HFFc6 (cell line): ENCODE measurements around the gene DNAH17. TPM values are rescaled to one million over a fixed set of nuclear protein-coding genes. Genes with fewer than 3 reads are reported as not detected.

ENCODE experiments used
- DNase-seq: peaks from one replicate; pipeline ENCODE4 v3.0.0-alpha.2; 2018
- H3K27ac Mint-ChIP-seq: 2 replicates; pipeline ENCODE4 v1.8.0; 2020; ENCODE audit warnings: mild to moderate bottlenecking, mixed read lengths
- H3K27me3 Mint-ChIP-seq: 2 replicates; pipeline ENCODE4 v1.8.0; 2021; ENCODE audit warnings: mild to moderate bottlenecking, moderate library complexity, mixed read lengths; ENCODE audit not compliant: insufficient read depth
- H3K36me3 Mint-ChIP-seq: 2 replicates; pipeline ENCODE4 v1.8.0; 2021; ENCODE audit warnings: low read depth, mixed read lengths
- H3K4me1 Mint-ChIP-seq: 2 replicates; pipeline ENCODE4 v1.8.0; 2020; ENCODE audit warnings: low read depth, mixed read lengths
- H3K4me3 Mint-ChIP-seq: 2 replicates; pipeline ENCODE4 v1.8.0; 2020; ENCODE audit warnings: mild to moderate bottlenecking, moderate library complexity, mixed read lengths
- H3K9me3 Mint-ChIP-seq: 2 replicates; pipeline ENCODE4 v1.8.0; 2020; ENCODE audit warnings: mild to moderate bottlenecking, mixed read lengths
- CTCF ChIP-seq: fragments of 200-600 bp; sonication (generic); IDR thresholded peaks from 2 replicates; pipeline ENCODE4 v1.5.0; 2021; ENCODE audit warnings: antibody characterized with exemption, mild to moderate bottlenecking
- total RNA-seq, 6 experiments: library from RNA; stranded (reverse); fragmentation: NEBNext Ultra II Directional; extraction: Animal tissue kit (Norgen Biotek cat#: 25700); gene quantifications; 2 replicates in 1 of 6; 3 replicates in 5 of 6; pipeline ENCODE4 v1.2.3, GENCODE V29; 2021

Gene DNAH17
- total RNA-seq, 6 experiments from 2014 or later: not detected

- no peaks in the 10 kb centered on the region for H3K36me3 Mint-ChIP-seq
- no peak overlapping the region for H3K27ac Mint-ChIP-seq
- no peak for TF ChIP-seq CTCF
- H3K4me1 Mint-ChIP-seq: peaks cover 4% of the 10 kb centered on the region; the same call in 1 of the 2 replicates
- peaks cover 47% of the 10 kb centered on the region for H3K27me3 Mint-ChIP-seq
- DNase-seq: no peak
- no peaks in the 10 kb centered on the region for H3K9me3 Mint-ChIP-seq
- no peak overlapping the region for H3K4me3 Mint-ChIP-seq
Measured at GRCh38 chr17:78563189-78564145, 13.7 kb downstream of the DNAH17 start.

GRCh38 chr17:78562734-78563133 is 14.5 kb downstream of the DNAH17 start:
- Mint-ChIP-seq H3K27me3 (peaks cover 41% of the 10 kb centered on the region), H3K36me3 (no peaks in the 10 kb centered on the region), H3K27ac (no peak overlapping the region), H3K9me3 (no peaks in the 10 kb centered on the region), H3K4me3 (no peak overlapping the region), H3K4me1 (no peaks in the 10 kb centered on the region)
- no peak for TF ChIP-seq CTCF
- DNase-seq: no peak

- Mint-ChIP-seq H3K36me3 (no peaks in the 10 kb centered on the region), H3K27ac (no peak overlapping the region), H3K4me3 (no peak overlapping the region), H3K27me3 (peaks cover 28% of the 10 kb centered on the region), H3K4me1 (0 out of 2 replicates have a peak, but pooled peaks cover 8% of the 10 kb centered on the region), H3K9me3 (no peaks in the 10 kb centered on the region)
- DNase-seq: no peak
- no peak for TF ChIP-seq CTCF
Measured at GRCh38 chr17:78561166-78561565, 16.0 kb downstream of the DNAH17 start.

GRCh38 chr17:78560731-78561130 is 16.5 kb downstream of the DNAH17 start:
- H3K27ac Mint-ChIP-seq: no peak overlapping the region
- TF ChIP-seq CTCF: no peak
- H3K27me3 Mint-ChIP-seq: peaks cover 25% of the 10 kb centered on the region
- no peaks in the 10 kb centered on the region for H3K9me3 Mint-ChIP-seq
- 0 out of 2 replicates have a peak, but pooled peaks cover 8% of the 10 kb centered on the region for H3K4me1 Mint-ChIP-seq
- H3K4me3 Mint-ChIP-seq: no peak overlapping the region
- no peaks in the 10 kb centered on the region for H3K36me3 Mint-ChIP-seq
- DNase-seq: no peak

- Mint-ChIP-seq H3K9me3 (no peaks in the 10 kb centered on the region), H3K4me1 (0 out of 2 replicates have a peak, but pooled peaks cover 8% of the 10 kb centered on the region), H3K36me3 (no peaks in the 10 kb centered on the region), H3K4me3 (no peak overlapping the region), H3K27me3 (peaks cover 23% of the 10 kb centered on the region), H3K27ac (no peak overlapping the region)
- DNase-seq: no peak
- TF ChIP-seq CTCF: no peak
Measured at GRCh38 chr17:78559749-78560368, 17.3 kb downstream of the DNAH17 start.
